Measurements from ENCODE around the gene LIF.

The LIF gene

DNA sequence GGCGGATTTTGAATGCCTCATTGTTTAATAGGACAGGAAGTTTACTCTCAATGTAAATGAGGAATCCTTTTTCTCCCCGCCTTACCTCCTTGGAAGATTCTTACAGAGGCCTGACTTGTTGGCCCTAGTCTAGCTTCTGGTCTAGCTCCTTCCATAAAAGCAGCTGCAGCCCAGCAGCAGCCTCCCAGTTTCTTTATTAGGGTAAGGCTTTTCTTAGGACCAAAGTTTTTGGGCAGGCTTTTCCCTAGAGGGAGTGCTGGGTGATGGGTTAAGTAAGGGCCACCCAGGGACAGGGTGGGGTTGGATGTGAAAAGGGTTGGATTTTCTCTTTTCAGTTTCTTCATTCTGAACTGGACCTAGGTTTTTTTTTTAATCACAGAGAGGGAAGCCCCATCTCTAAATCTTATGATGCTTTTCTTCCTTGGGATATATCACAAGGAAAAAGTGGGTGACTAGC lies 49.7 kb downstream of the LIF start:
- CTCF ChIA-PET = interaction anchor here (1.5 kb wide), 1 partner anchor 89 kb away, joined by 9 read pairs; no protein-coding TSS in a partner anchor
- H3K9me3 ChIP-seq (ENCODE audit: control insufficient read depth, insufficient read depth, low read depth, low read length) = no peaks in the 10 kb centered on the region
- H3K4me1 ChIP-seq (ENCODE audit: control insufficient read depth, insufficient read depth, low read length) = peaks cover 21% of the 10 kb centered on the region
- H3K27ac ChIP-seq (ENCODE audit: extremely low read depth, low read depth, low read length) = peak overlapping the region; percentile 82
- POLR2A ChIA-PET = interaction anchor here (0.8 to 1.3 kb wide), 5 partner anchors 8 to 57 kb away, joined by 3 to 5 read pairs (median 4); no protein-coding TSS in a partner anchor
- no peaks in the 10 kb centered on the region for H3K36me3 ChIP-seq (ENCODE audit: control insufficient read depth in 2 of 2, insufficient read depth in 1 of 2, low read length in 2 of 2)
- no peak for TF ChIP-seq ZNF175 (tag by site-specific recombination; IDR thresholded peaks at IDR 0.05)
- peak; percentile 4; the same call in 1 of the 2 replicates for TF ChIP-seq SCRT1 (tag by site-specific recombination; IDR thresholded peaks at IDR 0.05; ENCODE audit: borderline replicate concordance)
- TF ChIP-seq ZNF335 (tag by site-specific recombination; conservative IDR thresholded peaks at IDR 0.05) = peak; percentile 52; the same call in 1 of the 2 replicates
- TF ChIP-seq ZNF701 (tag by site-specific recombination; IDR thresholded peaks at IDR 0.05) = no peak
- no peak for TF ChIP-seq ZNF112 (tag by site-specific recombination; IDR thresholded peaks at IDR 0.05)
- TF ChIP-seq ZNF274 (IDR thresholded peaks at IDR 0.05; ENCODE audit: low read length) = no peak
- TF ChIP-seq ZNF274 (tag by site-specific recombination; IDR thresholded peaks at IDR 0.05; ENCODE audit: borderline replicate concordance) = no peak
- H3K4me3 ChIP-seq (ENCODE audit: low read depth, low read length) = no peak overlapping the region

DNA sequence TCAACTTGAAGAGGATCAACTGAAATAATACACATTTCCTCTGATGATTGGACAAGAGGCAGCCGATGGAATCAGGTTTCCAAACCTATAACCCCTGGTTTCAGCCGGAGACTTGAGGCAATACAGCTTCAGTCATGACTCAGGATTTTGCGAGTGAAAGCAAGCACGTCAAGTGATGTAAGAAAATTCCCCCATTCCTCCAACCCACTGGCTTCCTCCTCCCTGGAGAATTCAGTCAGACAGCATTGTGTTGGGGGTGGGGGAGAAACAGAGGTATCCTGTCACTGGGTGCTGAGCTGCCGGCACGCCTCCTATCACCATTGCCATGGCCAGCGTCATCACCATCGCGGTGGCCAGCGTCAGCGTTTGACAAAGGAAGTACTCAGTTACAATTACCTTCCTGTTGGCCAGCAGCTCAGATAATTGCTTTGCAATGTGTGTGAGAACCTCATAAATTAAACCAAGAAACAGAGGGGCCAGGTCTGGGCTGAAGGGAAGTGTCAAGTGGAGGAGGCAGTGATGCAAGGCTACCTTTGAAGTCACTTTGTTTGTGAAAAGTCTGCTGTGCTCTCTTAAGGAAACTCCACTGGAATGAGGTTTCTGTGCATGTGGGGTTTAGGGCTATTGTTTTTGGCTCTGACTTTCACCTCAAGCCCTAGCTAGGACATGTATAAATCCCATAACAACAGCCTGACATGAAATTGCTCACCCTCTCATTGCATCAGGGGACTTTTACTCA lies 50.2 kb downstream of the LIF start:
- POLR2A ChIA-PET = interaction anchor here (0.8 to 1.3 kb wide), 6 partner anchors 9 to 58 kb away, joined by 3 to 5 read pairs (median 4); no protein-coding TSS in a partner anchor
- H3K4me1 ChIP-seq (ENCODE audit: control insufficient read depth, insufficient read depth, low read length) = peaks cover 21% of the 10 kb centered on the region
- TF ChIP-seq, protein P1, sequence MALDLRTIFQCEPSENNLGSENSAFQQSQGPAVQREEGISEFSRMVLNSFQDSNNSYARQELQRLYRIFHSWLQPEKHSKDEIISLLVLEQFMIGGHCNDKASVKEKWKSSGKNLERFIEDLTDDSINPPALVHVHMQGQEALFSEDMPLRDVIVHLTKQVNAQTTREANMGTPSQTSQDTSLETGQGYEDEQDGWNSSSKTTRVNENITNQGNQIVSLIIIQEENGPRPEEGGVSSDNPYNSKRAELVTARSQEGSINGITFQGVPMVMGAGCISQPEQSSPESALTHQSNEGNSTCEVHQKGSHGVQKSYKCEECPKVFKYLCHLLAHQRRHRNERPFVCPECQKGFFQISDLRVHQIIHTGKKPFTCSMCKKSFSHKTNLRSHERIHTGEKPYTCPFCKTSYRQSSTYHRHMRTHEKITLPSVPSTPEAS (tag by site-specific recombination; IDR thresholded peaks at IDR 0.05) = peak; percentile 59
- TF ChIP-seq ZNF670 (tag by site-specific recombination; IDR thresholded peaks at IDR 0.05; ENCODE audit: low read depth) (no peak), ZNF660 (tag by site-specific recombination; IDR thresholded peaks at IDR 0.05) (no peak; the same call in 1 of the 2 replicates), ZNF324 (tag by site-specific recombination; IDR thresholded peaks at IDR 0.05) (peak; percentile 61), ZNF366 (tag by site-specific recombination; conservative IDR thresholded peaks at IDR 0.05) (peak; percentile 89), ZNF2 (tag by site-specific recombination; IDR thresholded peaks at IDR 0.05) (peak; percentile 38), ZNF404 (tag by site-specific recombination; IDR thresholded peaks at IDR 0.05) (no peak), ZNF416 (tag by site-specific recombination; IDR thresholded peaks at IDR 0.05) (no peak), ZFP37 (tag by site-specific recombination; IDR thresholded peaks at IDR 0.05) (no peak; the same call in 1 of the 2 replicates), KLF16 (tag by site-specific recombination; IDR thresholded peaks at IDR 0.05) (peak; percentile 70)
- TF ChIP-seq, protein P2, sequence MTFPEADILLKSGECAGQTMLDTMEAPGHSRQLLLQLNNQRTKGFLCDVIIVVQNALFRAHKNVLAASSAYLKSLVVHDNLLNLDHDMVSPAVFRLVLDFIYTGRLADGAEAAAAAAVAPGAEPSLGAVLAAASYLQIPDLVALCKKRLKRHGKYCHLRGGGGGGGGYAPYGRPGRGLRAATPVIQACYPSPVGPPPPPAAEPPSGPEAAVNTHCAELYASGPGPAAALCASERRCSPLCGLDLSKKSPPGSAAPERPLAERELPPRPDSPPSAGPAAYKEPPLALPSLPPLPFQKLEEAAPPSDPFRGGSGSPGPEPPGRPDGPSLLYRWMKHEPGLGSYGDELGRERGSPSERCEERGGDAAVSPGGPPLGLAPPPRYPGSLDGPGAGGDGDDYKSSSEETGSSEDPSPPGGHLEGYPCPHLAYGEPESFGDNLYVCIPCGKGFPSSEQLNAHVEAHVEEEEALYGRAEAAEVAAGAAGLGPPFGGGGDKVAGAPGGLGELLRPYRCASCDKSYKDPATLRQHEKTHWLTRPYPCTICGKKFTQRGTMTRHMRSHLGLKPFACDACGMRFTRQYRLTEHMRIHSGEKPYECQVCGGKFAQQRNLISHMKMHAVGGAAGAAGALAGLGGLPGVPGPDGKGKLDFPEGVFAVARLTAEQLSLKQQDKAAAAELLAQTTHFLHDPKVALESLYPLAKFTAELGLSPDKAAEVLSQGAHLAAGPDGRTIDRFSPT (tag by site-specific recombination; IDR thresholded peaks at IDR 0.05) = no peak; the same call in none of the 2 replicates
- TF ChIP-seq, protein P3, sequence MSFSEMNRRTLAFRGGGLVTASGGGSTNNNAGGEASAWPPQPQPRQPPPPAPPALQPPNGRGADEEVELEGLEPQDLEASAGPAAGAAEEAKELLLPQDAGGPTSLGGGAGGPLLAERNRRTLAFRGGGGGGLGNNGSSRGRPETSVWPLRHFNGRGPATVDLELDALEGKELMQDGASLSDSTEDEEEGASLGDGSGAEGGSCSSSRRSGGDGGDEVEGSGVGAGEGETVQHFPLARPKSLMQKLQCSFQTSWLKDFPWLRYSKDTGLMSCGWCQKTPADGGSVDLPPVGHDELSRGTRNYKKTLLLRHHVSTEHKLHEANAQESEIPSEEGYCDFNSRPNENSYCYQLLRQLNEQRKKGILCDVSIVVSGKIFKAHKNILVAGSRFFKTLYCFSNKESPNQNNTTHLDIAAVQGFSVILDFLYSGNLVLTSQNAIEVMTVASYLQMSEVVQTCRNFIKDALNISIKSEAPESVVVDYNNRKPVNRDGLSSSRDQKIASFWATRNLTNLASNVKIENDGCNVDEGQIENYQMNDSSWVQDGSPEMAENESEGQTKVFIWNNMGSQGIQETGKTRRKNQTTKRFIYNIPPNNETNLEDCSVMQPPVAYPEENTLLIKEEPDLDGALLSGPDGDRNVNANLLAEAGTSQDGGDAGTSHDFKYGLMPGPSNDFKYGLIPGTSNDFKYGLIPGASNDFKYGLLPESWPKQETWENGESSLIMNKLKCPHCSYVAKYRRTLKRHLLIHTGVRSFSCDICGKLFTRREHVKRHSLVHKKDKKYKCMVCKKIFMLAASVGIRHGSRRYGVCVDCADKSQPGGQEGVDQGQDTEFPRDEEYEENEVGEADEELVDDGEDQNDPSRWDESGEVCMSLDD (tag by site-specific recombination; IDR thresholded peaks at IDR 0.05) = peak; percentile 72
- TF ChIP-seq, protein P4, sequence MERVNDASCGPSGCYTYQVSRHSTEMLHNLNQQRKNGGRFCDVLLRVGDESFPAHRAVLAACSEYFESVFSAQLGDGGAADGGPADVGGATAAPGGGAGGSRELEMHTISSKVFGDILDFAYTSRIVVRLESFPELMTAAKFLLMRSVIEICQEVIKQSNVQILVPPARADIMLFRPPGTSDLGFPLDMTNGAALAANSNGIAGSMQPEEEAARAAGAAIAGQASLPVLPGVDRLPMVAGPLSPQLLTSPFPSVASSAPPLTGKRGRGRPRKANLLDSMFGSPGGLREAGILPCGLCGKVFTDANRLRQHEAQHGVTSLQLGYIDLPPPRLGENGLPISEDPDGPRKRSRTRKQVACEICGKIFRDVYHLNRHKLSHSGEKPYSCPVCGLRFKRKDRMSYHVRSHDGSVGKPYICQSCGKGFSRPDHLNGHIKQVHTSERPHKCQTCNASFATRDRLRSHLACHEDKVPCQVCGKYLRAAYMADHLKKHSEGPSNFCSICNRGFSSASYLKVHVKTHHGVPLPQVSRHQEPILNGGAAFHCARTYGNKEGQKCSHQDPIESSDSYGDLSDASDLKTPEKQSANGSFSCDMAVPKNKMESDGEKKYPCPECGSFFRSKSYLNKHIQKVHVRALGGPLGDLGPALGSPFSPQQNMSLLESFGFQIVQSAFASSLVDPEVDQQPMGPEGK (tag by site-specific recombination; IDR thresholded peaks at IDR 0.05) = peak; percentile 90
- TF ChIP-seq, protein P5, sequence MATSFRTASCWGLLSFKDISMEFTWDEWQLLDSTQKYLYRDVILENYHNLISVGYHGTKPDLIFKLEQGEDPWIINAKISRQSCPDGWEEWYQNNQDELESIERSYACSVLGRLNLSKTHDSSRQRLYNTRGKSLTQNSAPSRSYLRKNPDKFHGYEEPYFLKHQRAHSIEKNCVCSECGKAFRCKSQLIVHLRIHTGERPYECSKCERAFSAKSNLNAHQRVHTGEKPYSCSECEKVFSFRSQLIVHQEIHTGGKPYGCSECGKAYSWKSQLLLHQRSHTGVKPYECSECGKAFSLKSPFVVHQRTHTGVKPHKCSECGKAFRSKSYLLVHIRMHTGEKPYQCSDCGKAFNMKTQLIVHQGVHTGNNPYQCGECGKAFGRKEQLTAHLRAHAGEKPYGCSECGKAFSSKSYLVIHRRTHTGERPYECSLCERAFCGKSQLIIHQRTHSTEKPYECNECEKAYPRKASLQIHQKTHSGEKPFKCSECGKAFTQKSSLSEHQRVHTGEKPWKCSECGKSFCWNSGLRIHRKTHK (tag by site-specific recombination; IDR thresholded peaks at IDR 0.05) = no peak
- TF ChIP-seq, protein P6, sequence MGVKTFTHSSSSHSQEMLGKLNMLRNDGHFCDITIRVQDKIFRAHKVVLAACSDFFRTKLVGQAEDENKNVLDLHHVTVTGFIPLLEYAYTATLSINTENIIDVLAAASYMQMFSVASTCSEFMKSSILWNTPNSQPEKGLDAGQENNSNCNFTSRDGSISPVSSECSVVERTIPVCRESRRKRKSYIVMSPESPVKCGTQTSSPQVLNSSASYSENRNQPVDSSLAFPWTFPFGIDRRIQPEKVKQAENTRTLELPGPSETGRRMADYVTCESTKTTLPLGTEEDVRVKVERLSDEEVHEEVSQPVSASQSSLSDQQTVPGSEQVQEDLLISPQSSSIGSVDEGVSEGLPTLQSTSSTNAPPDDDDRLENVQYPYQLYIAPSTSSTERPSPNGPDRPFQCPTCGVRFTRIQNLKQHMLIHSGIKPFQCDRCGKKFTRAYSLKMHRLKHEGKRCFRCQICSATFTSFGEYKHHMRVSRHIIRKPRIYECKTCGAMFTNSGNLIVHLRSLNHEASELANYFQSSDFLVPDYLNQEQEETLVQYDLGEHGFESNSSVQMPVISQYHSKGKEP (tag by site-specific recombination; IDR thresholded peaks at IDR 0.05) = peak; percentile 67

More for the DNA sequence above, 50.2 kb downstream of the LIF start:
- H3K27ac ChIP-seq (ENCODE audit: extremely low read depth, low read depth, low read length) = peak overlapping the region; percentile 82
- no peaks in the 10 kb centered on the region for H3K36me3 ChIP-seq (ENCODE audit: control insufficient read depth in 2 of 2, insufficient read depth in 1 of 2, low read length in 2 of 2)
- CTCF ChIA-PET = interaction anchor here (0.6 to 1.5 kb wide), 6 partner anchors 41 to 470 kb away, joined by 3 to 9 read pairs (median 3); no protein-coding TSS in a partner anchor
- no peaks in the 10 kb centered on the region for H3K9me3 ChIP-seq (ENCODE audit: control insufficient read depth, insufficient read depth, low read depth, low read length)
- H3K4me3 ChIP-seq (ENCODE audit: low read depth, low read length) = no peak overlapping the region

Data from HEK293 (cell line).